ENCODE measurements around the gene AGMO.
"Not testable (repeated sequence)": the region's sequence is repeated elsewhere in the genome, so short reads cannot be mapped to it uniquely, and the experiment has no call there.

DNA sequence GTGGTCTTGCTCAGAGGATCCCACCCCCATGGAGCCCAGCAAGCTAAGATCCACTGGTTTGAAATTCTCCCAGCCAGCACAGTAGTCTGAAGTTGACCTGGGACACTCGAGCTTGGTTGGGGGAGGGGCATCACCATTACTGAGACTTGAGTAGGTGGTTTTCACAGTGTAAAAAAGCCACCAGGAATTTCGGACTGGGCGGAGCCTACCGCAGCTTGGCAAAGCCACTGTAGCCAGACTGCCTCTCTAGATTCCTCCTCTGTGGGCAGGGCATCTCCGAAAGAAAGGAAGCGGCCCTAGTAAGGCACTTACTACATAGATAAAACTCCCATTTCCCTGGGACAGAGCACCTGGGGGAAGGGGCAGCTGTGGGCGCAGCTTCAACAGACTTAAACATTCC is 44.0 kb downstream of the AGMO start:
- TF ChIP-seq, protein P1, sequence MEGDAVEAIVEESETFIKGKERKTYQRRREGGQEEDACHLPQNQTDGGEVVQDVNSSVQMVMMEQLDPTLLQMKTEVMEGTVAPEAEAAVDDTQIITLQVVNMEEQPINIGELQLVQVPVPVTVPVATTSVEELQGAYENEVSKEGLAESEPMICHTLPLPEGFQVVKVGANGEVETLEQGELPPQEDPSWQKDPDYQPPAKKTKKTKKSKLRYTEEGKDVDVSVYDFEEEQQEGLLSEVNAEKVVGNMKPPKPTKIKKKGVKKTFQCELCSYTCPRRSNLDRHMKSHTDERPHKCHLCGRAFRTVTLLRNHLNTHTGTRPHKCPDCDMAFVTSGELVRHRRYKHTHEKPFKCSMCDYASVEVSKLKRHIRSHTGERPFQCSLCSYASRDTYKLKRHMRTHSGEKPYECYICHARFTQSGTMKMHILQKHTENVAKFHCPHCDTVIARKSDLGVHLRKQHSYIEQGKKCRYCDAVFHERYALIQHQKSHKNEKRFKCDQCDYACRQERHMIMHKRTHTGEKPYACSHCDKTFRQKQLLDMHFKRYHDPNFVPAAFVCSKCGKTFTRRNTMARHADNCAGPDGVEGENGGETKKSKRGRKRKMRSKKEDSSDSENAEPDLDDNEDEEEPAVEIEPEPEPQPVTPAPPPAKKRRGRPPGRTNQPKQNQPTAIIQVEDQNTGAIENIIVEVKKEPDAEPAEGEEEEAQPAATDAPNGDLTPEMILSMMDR (conservative IDR thresholded peaks at IDR 0.05) = not testable (repeated sequence)
- not testable (repeated sequence) for TF ChIP-seq ZFX (IDR thresholded peaks at IDR 0.05)
